DOHH2 (cell line): Measurements from ENCODE around the gene PLIN1.

Experiments
- H3F3A ChIP-seq: fragments of 200-600 bp; sonication (generic), shearing (Covaris generic); 2 replicates; pipeline ENCODE4 v1.6.0; 2016; ENCODE audit warnings: antibody characterized with exemption, mild to moderate bottlenecking; ENCODE audit not compliant: control insufficient read depth, insufficient read depth
- H3K27ac ChIP-seq: fragments of 200-600 bp; sonication (generic); 2 replicates; pipeline ENCODE4 v1.5.1; 2014; ENCODE audit warnings: low read depth, mild to moderate bottlenecking, low read length, moderate library complexity
- H3K27me3 ChIP-seq: fragments of 200-600 bp; sonication (generic); 2 replicates; pipeline ENCODE4 v1.6.1; 2014; ENCODE audit warnings: mild to moderate bottlenecking, low read length, mixed read lengths; ENCODE audit not compliant: control insufficient read depth
- H3K36me3 ChIP-seq: fragments of 200-600 bp; sonication (generic); 2 replicates; pipeline ENCODE4 v1.6.1; 2014; ENCODE audit warnings: mild to moderate bottlenecking, low read length, moderate library complexity, mixed read lengths; ENCODE audit not compliant: control insufficient read depth
- H3K4me1 ChIP-seq: fragments of 200-600 bp; sonication (generic); 2 replicates; pipeline ENCODE4 v1.6.1; 2014; ENCODE audit warnings: mild to moderate bottlenecking, low read length, mixed read lengths; ENCODE audit not compliant: control insufficient read depth
- H3K4me2 ChIP-seq: fragments of 200-600 bp; sonication (generic); 2 replicates; pipeline ENCODE4 v1.6.0; 2014; ENCODE audit warnings: mild to moderate bottlenecking, low read length, moderate library complexity
- H3K4me3 ChIP-seq: fragments of 200-600 bp; sonication (generic); 2 replicates; pipeline ENCODE4 v1.5.1; 2014; ENCODE audit warnings: mild to moderate bottlenecking, low read length, mixed read lengths
- H3K79me2 ChIP-seq: fragments of 200-600 bp; sonication (generic); 2 replicates; pipeline ENCODE4 v1.6.1; 2014; ENCODE audit warnings: mild to moderate bottlenecking, low read length, mixed read lengths; ENCODE audit not compliant: control insufficient read depth
- H3K9me2 ChIP-seq: fragments of 200-600 bp; sonication (generic); replicated peaks from 2 replicates; pipeline ENCODE4 v1.6.1; 2014; ENCODE audit warnings: mild to moderate bottlenecking, low read length, mixed read lengths; ENCODE audit not compliant: control insufficient read depth
- H3K9me3 ChIP-seq: fragments of 200-600 bp; sonication (generic); 2 replicates; pipeline ENCODE4 v1.6.1; 2014; ENCODE audit warnings: antibody characterized with exemption, low read length, mixed read lengths; ENCODE audit not compliant: control insufficient read depth, insufficient read depth
- H4K20me1 ChIP-seq: fragments of 200-600 bp; sonication (generic); 2 replicates; pipeline ENCODE4 v1.6.0; 2014; ENCODE audit warnings: low read depth, mild to moderate bottlenecking, antibody characterized with exemption, low read length, moderate library complexity; ENCODE audit not compliant: control insufficient read depth, insufficient read depth
- CTCF ChIP-seq: fragments of 200-600 bp; sonication (generic); IDR thresholded peaks from one replicate; pipeline ENCODE4 v1.5.1; 2014; ENCODE audit warnings: antibody characterized with exemption, mild to moderate bottlenecking, low read depth, low read length; ENCODE audit not compliant: poor library complexity, severe bottlenecking
- EZH2phosphoT487 ChIP-seq: fragments of 200-600 bp; sonication (generic); IDR thresholded peaks from 2 replicates; pipeline ENCODE4 v1.6.1; 2017; ENCODE audit warnings: borderline replicate concordance, mild to moderate bottlenecking, antibody characterized with exemption, low read length, moderate library complexity, mixed read lengths

PLIN1 gene

GRCh38 chr15:89628806-89629715 is 50.1 kb downstream of the PLIN1 start:
- Histone ChIP-seq H3K9me3 (no peaks in the 10 kb centered on the region), H3K4me2 (no peak overlapping the region), H3K4me1 (no peaks in the 10 kb centered on the region), H3K27ac (no peak overlapping the region), H3F3A (no peaks in the 10 kb centered on the region), H4K20me1 (no peaks in the 10 kb centered on the region), H3K36me3 (peaks cover 79% of the 10 kb centered on the region), H3K9me2 (no peaks in the 10 kb centered on the region), H3K27me3 (no peaks in the 10 kb centered on the region), H3K79me2 (no peaks in the 10 kb centered on the region; the same call in 1 of the 2 replicates), H3K4me3 (no peak overlapping the region)
- TF ChIP-seq EZH2phosphoT487, result no peak
- no peak for TF ChIP-seq CTCF

- Histone ChIP-seq H3K9me3 (no peaks in the 10 kb centered on the region), H3K27me3 (no peaks in the 10 kb centered on the region), H3K9me2 (no peaks in the 10 kb centered on the region), H3K79me2 (no peaks in the 10 kb centered on the region; the same call in 1 of the 2 replicates), H3K4me3 (no peak overlapping the region), H3K4me1 (no peaks in the 10 kb centered on the region), H4K20me1 (no peaks in the 10 kb centered on the region), H3K4me2 (no peak overlapping the region), H3K27ac (no peak overlapping the region), H3K36me3 (peaks cover 87% of the 10 kb centered on the region), H3F3A (no peaks in the 10 kb centered on the region)
- TF ChIP-seq CTCF (no peak), EZH2phosphoT487 (no peak)
Observed at GRCh38 chr15:89628301-89628700, 50.9 kb downstream of the PLIN1 start.

- no peaks in the 10 kb centered on the region; the same call in 1 of the 2 replicates for H3K79me2 ChIP-seq
- no peaks in the 10 kb centered on the region for H3F3A ChIP-seq
- peaks cover 96% of the 10 kb centered on the region for H3K36me3 ChIP-seq
- no peaks in the 10 kb centered on the region for H3K4me1 ChIP-seq
- H4K20me1 ChIP-seq, result no peaks in the 10 kb centered on the region
- H3K27ac ChIP-seq, result no peak overlapping the region
- no peaks in the 10 kb centered on the region for H3K27me3 ChIP-seq
- H3K9me2 ChIP-seq, result no peaks in the 10 kb centered on the region
- H3K9me3 ChIP-seq, result no peaks in the 10 kb centered on the region
- TF ChIP-seq CTCF (no peak), EZH2phosphoT487 (no peak)
- no peak overlapping the region for H3K4me3 ChIP-seq
- no peak overlapping the region for H3K4me2 ChIP-seq
Observed at GRCh38 chr15:89627256-89627970, 51.8 kb downstream of the PLIN1 start.
